OCI-LY7 (cell line): Measurements from ENCODE around the gene NTM.

Experiments
- CTCF ChIP-seq: fragments of 200-600 bp; sonication (generic); conservative IDR thresholded peaks from 2 replicates; pipeline ENCODE4 v1.5.1; 2014; ENCODE audit warnings: mild to moderate bottlenecking, antibody characterized with exemption, low read length, moderate library complexity, mixed read lengths
- EZH2phosphoT487 ChIP-seq: fragments of 200-600 bp; sonication (generic); IDR thresholded peaks from 2 replicates; pipeline ENCODE4 v1.6.1; 2018; ENCODE audit warnings: low read depth, borderline replicate concordance, mild to moderate bottlenecking, mixed run types, antibody characterized with exemption, low read length, moderate library complexity, mixed read lengths

GRCh38 chr11:131796089-131796488, 425.7 kb downstream of the NTM start:
- TF ChIP-seq EZH2phosphoT487, result no peak
- no peak for TF ChIP-seq CTCF
